Skeletal muscle satellite cell (primary cell): ENCODE results near the gene DCTN2.
"Not testable (repeated sequence)": the region's sequence is repeated elsewhere in the genome, so short reads cannot be mapped to it uniquely, and the experiment has no call there.

Experiments used
- H3K27me3 ChIP-seq: 2 replicates; pipeline ENCODE4 v1.7.0; 2013; ENCODE audit warnings: low read length; ENCODE audit not compliant: control insufficient read depth, insufficient read depth
- H3K36me3 ChIP-seq: 2 replicates; pipeline ENCODE4 v1.7.0; 2013; ENCODE audit warnings: mild to moderate bottlenecking, control low read depth, low read length; ENCODE audit not compliant: insufficient read depth
- H3K4me1 ChIP-seq: 2 replicates; pipeline ENCODE4 v1.7.0; 2013; ENCODE audit warnings: low read length; ENCODE audit not compliant: control insufficient read depth, insufficient read depth
- H3K4me2 ChIP-seq: 2 replicates; pipeline ENCODE4 v1.7.0; 2013; ENCODE audit warnings: mild to moderate bottlenecking, low read length
- H3K4me3 ChIP-seq: 2 replicates; pipeline ENCODE4 v1.7.0; 2013; ENCODE audit warnings: low read length
- H3K9ac ChIP-seq: 2 replicates; pipeline ENCODE4 v1.7.0; 2013; ENCODE audit warnings: mild to moderate bottlenecking, low read depth, low read length, moderate library complexity
- H3K9me3 ChIP-seq: replicated peaks from 2 replicates; pipeline ENCODE4 v1.7.0; 2013; ENCODE audit warnings: mild to moderate bottlenecking, control low read depth, low read length

Gene DCTN2

DNA sequence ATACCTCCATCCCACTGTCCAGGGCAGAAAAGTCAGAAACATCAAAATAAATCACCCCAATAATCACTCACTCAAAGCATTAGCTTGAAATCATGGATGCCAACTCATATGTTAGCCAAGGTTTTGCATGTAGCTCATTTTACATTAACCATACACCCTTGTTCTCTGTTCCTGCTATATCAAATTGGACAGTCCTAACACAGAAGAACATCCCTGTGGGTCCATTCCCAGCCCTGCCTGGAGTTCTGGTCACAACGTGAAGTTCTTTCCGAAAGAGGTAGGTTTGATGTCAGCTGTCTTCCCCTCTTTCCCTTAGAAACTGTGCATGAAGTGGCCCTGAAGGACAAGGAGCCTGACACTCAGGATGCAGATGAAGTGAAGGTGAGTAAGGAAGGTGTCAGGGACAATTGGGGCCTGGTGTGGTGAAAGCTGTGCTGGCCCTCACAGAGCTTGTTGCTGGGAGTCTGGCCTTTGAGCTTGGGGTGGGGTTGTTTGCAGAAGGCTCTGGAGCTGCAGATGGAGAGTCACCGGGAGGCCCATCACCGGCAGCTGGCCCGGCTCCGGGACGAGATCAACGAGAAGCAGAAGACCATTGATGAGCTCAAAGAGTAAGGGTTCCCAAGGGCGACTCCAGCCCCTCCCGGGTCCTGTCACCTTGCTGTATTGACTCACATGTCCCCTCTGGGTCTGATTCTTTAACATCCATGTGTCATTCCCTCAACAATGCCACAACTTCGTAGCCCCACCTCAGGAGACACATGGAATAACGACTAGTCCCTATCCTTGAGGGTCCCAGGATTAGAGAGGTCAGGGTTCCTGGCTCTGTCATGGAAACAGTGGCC, 29.0 kb upstream of the DCTN2 start:
- peaks cover 47% of the 10 kb centered on the region for H3K27me3 ChIP-seq
- H3K36me3 ChIP-seq = no peaks in the 10 kb centered on the region
- no peaks in the 10 kb centered on the region for H3K9me3 ChIP-seq
- no peak overlapping the region for H3K4me3 ChIP-seq
- H3K4me1 ChIP-seq = no peaks in the 10 kb centered on the region
- no peak overlapping the region for H3K4me2 ChIP-seq
- H3K9ac ChIP-seq = no peak overlapping the region

DNA sequence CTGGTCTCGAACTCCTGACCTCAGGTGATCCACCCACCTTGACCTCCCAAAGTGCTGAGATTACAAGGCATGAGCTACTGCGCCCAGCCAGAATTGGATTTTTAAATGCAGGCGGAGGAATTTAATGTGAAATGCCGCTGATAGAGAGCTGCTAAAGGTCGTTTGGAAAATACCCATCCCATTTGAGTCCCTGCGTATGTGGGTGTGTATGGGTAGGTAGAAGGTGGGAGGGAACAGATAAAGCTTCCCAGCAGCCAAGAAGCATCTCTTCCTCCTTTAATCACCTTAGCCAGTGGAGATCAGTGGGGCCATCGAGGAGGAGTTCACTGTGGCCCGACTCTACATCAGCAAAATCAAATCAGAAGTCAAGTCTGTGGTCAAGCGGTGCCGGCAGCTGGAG, 27.8 kb upstream of the DCTN2 start:
- no peak overlapping the region for H3K4me3 ChIP-seq
- peaks cover 46% of the 10 kb centered on the region for H3K27me3 ChIP-seq
- H3K36me3 ChIP-seq = no peaks in the 10 kb centered on the region
- no peaks in the 10 kb centered on the region for H3K4me1 ChIP-seq
- H3K9me3 ChIP-seq = no peaks in the 10 kb centered on the region
- H3K4me2 ChIP-seq = no peak overlapping the region
- H3K9ac ChIP-seq = no peak overlapping the region

DNA sequence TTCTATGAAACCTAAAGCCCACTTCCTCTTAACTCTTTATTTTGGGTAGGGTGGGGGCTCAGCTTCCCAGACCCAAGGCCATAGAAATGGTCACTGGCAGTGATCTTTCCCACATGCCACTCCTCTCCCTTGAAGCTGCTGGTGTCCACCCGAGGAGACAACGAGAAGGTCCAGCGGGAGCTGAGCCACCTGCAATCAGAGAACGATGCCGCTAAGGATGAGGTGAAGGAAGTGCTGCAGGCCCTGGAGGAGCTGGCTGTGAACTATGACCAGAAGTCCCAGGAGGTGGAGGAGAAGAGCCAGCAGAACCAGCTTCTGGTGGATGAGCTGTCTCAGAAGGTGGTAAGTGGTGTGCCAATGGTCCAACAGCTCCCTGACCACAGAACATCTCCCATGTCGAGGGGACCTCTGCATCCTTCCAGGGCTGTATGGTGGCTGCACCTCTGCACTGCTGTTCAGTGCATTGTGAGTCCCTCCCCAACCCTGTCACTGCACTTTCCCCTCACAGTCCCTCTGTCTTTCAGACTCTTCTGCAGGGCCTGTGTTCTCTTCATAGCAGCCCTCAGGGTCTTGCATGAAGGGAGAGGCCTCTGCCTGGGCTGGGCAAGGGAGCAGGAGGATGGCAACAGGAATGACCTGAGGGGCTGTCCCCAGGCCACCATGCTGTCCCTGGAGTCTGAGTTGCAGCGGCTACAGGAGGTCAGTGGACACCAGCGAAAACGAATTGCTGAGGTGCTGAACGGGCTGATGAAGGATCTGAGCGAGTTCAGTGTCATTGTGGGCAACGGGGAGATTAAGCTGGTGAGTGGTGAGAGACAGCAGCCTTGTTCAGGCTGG, 25.2 kb upstream of the DCTN2 start:
- H3K9ac ChIP-seq = no peak overlapping the region
- no peak overlapping the region for H3K4me3 ChIP-seq
- peaks cover 42% of the 10 kb centered on the region for H3K27me3 ChIP-seq
- no peak overlapping the region for H3K4me2 ChIP-seq
- no peaks in the 10 kb centered on the region for H3K36me3 ChIP-seq
- H3K4me1 ChIP-seq = no peaks in the 10 kb centered on the region
- H3K9me3 ChIP-seq = no peaks in the 10 kb centered on the region

DNA sequence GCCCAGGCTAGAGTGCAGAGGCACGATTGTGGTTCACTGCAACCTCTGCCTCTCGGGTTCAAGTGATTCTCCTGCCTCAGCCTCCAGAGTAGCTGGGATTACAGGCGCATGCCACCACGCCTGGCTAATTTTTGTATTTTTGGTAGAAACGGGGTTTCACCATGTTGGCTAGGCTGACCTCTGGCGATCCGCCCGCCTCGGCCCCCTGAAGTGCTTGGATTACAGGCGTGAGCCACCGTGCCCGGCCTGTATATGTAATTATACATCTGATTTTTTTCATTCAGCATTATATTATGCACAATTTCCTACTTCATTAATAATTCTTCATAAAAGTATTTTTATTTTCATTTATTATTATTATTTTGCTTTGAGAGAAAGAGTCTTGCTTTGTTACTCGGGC, 23.4 kb upstream of the DCTN2 start:
- H3K36me3 ChIP-seq, H3K4me2 ChIP-seq: not testable (repeated sequence)

DNA sequence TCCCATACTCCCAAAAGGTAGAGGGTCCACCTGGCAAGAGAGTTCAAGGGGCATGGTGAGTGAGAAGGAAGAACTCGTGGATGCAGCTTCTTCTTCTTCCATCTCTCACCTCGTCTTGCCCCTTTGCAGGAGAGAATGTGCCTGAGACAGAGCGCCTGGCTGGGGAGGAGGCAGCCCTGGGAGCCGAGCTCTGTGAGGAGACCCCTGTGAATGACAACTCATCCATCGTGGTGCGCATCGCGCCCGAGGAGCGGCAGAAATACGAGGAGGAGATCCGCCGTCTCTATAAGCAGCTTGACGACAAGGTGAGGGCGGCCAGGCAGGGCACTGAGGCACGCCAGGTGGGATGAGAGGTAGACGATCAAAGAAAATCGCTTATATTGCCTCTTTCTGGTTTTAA, 22.9 kb upstream of the DCTN2 start:
- Histone ChIP-seq H3K4me1 (no peaks in the 10 kb centered on the region), H3K4me3 (no peak overlapping the region), H3K4me2 (no peak overlapping the region), H3K9ac (no peak overlapping the region), H3K9me3 (no peaks in the 10 kb centered on the region), H3K27me3 (peaks cover 23% of the 10 kb centered on the region), H3K36me3 (no peaks in the 10 kb centered on the region)

More for the DNA sequence above, 23.4 kb upstream of the DCTN2 start:
- H3K9me3 ChIP-seq, H3K4me3 ChIP-seq, H3K4me1 ChIP-seq, H3K9ac ChIP-seq: not testable (repeated sequence)
- peaks cover 27% of the 10 kb centered on the region for H3K27me3 ChIP-seq

DNA sequence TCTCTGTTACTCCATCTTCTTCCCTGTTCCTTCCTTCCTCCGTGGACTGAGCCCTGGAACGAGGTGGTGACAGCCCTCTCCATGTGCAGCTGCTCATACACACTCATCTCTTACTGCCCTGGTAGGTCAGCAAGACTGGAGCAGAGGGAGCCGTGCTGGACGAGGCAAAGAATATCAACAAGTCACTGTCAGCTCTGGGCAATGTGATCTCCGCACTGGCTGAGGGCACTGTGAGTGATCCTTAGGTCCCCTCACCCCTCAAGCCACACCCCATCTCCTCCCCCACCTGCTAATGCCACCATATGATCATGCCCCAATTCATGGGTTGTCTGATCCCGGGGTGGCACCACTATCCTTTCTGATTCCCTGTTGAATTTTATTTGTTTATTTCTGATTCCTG, 21.8 kb upstream of the DCTN2 start:
- no peak overlapping the region for H3K4me3 ChIP-seq
- H3K4me1 ChIP-seq = no peaks in the 10 kb centered on the region
- H3K27me3 ChIP-seq = peaks cover 32% of the 10 kb centered on the region
- no peaks in the 10 kb centered on the region for H3K36me3 ChIP-seq
- no peaks in the 10 kb centered on the region for H3K9me3 ChIP-seq
- no peak overlapping the region for H3K4me2 ChIP-seq
- H3K9ac ChIP-seq = no peak overlapping the region

DNA sequence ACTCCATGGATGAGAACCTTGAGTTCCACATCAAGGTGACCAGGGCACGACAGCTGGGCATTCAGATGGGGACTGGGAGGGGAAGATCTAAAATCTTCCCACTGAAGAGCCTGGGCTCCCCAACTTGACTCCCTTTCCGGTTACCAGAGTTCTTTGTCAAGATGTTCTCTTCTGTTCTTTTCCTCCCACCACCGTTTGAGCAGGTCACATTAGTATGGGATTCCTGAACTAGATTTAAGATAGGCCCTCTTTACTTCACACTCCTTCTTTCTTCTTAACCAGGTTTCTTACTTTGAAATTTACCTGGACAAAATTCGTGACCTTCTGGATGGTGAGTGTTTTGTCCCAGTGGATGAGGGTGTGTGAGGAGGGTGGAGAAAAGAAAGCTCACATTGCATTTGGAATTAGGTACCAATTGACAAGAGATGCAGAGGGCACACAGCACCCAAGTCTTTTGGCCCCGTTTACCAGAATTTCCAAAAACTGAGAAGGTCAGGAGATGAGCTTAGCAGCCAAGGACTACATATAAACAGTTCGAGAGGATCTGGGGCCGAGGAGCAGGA, 17.3 kb upstream of the DCTN2 start:
- Histone ChIP-seq H3K4me1 (no peaks in the 10 kb centered on the region), H3K36me3 (no peaks in the 10 kb centered on the region), H3K4me2 (no peak overlapping the region), H3K9ac (no peak overlapping the region), H3K4me3 (no peak overlapping the region), H3K27me3 (peaks cover 27% of the 10 kb centered on the region), H3K9me3 (no peaks in the 10 kb centered on the region)

DNA sequence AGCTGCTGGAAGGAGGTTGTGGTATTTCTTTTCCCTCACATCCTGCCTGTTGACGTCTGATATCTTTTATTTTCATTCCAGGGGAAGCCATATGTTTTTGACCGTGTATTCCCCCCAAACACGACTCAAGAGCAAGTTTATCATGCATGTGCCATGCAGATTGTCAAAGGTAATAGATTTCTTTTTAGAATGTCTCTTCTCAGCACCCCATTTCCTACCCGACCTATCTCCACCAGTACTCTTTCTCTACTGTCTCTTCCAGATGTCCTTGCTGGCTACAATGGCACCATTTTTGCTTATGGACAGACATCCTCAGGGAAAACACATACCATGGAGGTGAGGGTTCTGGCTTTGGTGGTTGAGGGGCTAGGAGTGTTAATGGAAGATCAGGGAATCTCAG, 16.4 kb upstream of the DCTN2 start:
- Histone ChIP-seq H3K4me3 (no peak overlapping the region), H3K9ac (no peak overlapping the region), H3K27me3 (peaks cover 25% of the 10 kb centered on the region), H3K9me3 (no peaks in the 10 kb centered on the region), H3K4me1 (no peaks in the 10 kb centered on the region), H3K36me3 (no peaks in the 10 kb centered on the region), H3K4me2 (no peak overlapping the region)

DNA sequence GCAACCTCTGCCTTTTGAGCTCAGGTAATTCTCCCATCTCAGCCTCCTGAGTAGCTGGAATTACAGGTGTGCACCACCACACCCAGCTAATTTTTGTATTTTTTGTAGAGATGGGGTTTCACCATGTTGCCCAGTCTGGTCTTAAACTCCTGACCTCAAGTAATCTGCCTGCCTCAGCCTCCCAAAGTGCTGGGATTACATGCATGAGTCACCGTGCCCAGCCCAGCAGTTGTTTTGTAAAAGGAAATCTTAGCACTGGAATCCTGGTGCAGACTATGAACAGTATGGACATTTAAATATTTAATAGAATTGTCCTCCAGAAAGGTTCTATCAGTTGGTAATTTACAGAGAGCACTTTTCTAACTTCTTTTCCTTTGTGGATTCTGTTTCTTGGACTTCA, 14.1 kb upstream of the DCTN2 start:
- H3K9me3 ChIP-seq, H3K36me3 ChIP-seq, H3K4me1 ChIP-seq, H3K4me2 ChIP-seq, H3K4me3 ChIP-seq, H3K9ac ChIP-seq: not testable (repeated sequence)
- H3K27me3 ChIP-seq = peaks cover 25% of the 10 kb centered on the region

DNA sequence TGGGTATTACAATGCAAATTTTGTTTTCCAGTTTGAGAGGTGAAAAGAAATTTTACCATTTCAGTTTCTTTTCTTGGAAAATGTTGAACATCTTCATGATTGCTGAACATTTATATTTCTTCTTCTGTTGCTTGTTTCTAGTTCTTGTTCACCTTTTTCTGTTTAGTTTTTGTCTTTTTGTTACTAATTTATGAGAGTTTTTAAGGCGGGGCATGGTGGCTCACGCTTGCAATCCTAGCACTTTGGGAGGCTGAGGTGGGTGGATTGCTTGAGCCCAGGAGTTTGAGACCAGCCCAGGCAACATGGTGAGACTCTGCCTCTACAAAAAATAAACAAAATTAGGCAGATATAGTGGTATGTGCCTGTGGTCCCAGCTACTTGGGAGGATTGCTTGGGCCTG, 13.5 kb upstream of the DCTN2 start:
- no peak overlapping the region for H3K4me3 ChIP-seq
- no peaks in the 10 kb centered on the region for H3K36me3 ChIP-seq
- no peak overlapping the region for H3K4me2 ChIP-seq
- no peak overlapping the region for H3K9ac ChIP-seq
- H3K4me1 ChIP-seq = no peaks in the 10 kb centered on the region
- H3K27me3 ChIP-seq = peaks cover 25% of the 10 kb centered on the region
- no peaks in the 10 kb centered on the region for H3K9me3 ChIP-seq

DNA sequence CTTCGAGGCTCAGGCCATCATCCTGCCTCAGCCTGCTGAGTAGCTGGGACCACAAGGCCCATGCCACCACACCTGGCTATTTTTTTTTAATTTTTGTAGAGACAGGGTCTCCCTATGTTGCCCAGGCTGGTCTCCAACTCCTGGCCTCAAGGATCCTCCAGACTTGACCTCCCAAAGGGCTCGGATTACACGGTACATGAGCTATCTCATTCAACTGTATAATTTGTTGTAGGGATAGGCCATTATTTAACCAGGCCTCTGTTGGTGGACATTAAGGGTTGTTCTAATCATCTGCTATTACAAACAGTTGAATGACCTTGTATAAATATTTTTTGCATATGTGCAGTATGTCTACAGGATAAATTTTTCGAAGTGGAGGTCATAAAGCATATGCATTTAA, 11.9 kb upstream of the DCTN2 start:
- no peak overlapping the region for H3K4me2 ChIP-seq
- H3K4me1 ChIP-seq = no peaks in the 10 kb centered on the region
- no peaks in the 10 kb centered on the region for H3K36me3 ChIP-seq
- H3K27me3 ChIP-seq = peaks cover 22% of the 10 kb centered on the region
- no peaks in the 10 kb centered on the region for H3K9me3 ChIP-seq
- no peak overlapping the region for H3K9ac ChIP-seq
- H3K4me3 ChIP-seq = no peak overlapping the region
